NCI-H510A (cell line): Measurements from ENCODE around the gene NATD1.
A peak's percentile ranks its signal among the peaks of the same experiment; 100 is the strongest.

Experiments
- DNase-seq: peaks from one replicate; lab custom pipeline; 2025; lab: John Stamatoyannopoulos, UW

The NATD1 gene

GRCh38 chr17:21289902-21290571 is 36.8 kb upstream of the NATD1 start:
- no peak for DNase-seq

- no peak for DNase-seq
Measured at GRCh38 chr17:21289175-21289901, 36.1 kb upstream of the NATD1 start.

GRCh38 chr17:21288571-21289017 is 35.4 kb upstream of the NATD1 start:
- DNase-seq: no peak

DNA sequence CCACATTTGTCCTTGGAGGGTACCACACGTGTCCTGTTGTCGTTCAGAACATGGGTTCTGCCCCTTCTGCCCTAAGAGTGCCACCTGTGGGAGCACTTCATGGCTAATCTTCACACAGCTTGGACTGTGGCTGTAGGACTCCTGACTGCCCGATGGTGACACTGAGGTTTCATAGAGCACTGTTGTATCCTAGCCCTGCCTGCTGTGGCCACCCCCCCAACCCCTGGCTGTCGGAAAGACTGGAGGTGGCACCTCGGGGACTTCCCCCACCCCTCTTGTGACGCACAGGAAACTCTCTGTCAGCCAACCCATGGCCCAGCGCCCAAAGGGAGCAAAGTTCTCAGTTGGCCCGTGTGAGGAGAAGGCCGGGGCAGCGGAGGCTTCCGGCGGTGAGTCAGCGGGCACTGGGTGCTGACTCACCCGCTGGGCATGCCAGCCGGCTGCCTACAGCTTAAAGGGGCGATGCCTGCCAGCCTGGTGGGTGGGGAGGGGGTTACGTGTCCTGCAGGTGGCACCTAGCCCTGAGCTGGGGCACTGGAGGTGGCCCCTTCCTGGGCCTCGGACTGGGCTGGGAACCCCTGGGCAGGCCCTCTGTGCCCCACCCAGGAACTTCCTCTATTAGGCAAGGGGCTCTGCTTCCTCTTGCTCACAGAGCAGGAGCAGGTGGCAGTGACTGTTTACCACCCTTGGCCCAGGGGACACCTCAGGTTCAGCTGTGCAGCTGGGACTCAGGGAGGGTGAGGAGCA is 34.7 kb upstream of the NATD1 start:
- peak; percentile 80 for DNase-seq

- no peak for DNase-seq
Measured at GRCh38 chr17:21286909-21287702, 33.9 kb upstream of the NATD1 start.

DNA sequence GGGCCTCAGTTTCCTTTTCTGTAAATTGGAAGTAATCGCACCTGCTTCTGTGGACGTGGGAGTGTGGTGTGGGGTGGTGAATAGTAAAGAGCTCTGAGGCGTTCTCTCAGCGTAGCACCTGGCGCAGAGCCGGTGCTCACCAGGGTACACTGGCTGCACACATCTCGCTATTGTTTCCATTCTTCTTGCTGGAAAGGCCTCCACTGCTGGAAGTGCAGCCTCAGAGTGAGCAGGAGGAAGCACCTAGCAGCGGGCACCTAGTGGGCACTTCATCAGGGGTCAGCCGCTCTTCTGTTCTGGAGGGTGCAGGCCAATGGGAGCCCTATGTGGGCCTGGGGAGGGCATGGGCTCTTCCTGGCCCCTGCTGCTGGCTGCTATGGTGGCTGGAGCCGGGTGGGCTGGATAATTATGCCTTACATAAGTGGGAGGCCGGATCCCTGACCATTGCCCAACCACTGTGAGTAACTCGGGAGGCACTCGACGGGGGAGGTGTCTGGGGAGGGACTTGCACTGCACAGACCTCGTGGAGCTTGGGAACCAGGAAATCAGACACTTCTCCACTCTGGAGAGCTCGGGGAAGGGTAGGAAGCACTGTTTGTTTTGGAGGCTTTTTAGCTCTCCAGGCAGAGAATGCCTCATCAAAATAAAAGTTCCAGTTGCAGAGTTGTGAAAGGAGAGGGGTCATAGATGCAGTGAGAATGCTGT is 33.0 kb upstream of the NATD1 start:
- peak; percentile 95 for DNase-seq

- DNase-seq: no peak
Measured at GRCh38 chr17:21285164-21286065, 32.2 kb upstream of the NATD1 start.

GRCh38 chr17:21284319-21285163 is 31.3 kb upstream of the NATD1 start, which contains the start of gene MAP2K3:
TSS of gene MAP2K3 (plus strand) at chr17:21284711. CDS start at chr17:21284921, 210 bp downstream.
- peak; percentile 99 for DNase-seq

DNA sequence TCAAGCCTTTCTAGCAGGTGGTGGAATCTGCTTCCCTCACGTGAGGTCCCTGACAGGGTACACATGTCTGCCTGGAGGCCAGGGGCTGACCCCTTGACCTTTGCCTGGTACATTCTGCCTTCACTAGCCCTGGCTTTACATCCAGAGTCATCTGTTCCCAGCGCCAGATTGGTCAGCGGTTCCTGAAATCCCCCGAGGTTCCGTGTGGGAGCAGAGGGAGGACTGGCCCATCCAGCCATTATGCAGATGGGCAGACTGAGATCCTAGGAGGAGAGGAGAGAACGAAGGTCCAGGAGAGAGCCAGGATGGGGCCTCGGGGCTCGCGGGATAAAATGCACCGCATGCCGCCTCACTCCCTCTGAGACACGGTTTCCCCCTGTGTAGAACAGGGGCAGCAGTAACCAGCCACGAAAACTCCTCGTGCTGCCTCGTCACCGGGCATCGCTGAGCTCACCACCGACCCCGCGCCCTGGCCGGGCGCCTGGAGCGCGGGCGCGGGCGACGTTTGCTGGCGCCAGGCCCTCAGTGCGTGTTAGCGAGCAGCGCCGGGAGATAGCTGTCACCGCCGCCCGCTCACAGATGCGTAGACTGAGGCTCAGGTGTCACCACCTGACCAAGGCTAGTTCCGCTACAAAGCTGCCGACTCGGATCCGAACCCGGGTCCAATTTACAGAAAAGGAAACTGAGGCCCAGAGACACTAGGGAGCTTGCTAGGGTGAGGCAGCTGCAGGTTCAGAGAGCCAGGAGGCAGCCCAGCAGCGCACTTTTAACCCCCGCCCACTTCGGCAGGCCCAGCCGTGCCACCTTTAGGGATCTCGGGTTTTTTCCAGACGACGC is 30.5 kb upstream of the NATD1 start:
- DNase-seq: no peak

- no peak for DNase-seq
Measured at GRCh38 chr17:21282850-21283249, 29.6 kb upstream of the NATD1 start.

DNA sequence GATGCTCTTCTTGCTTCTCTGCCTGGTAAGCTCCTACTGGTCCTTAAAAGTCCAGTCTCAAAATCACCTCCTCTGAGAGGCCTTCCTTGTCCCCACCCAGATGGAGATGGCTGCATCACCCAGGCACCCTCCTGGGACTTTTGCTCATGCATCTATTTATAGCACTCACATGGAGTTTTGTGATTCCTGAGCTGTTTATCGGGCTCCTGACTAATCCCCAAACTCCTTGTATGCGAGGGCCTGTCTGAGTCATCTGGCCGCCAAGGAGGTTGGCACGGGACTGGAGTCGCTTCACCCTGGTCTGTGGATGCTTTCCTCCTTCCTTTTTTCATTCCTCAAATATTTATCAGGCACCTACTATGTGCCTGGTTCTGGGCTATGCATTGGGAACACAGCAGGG is 29.0 kb upstream of the NATD1 start:
- no peak for DNase-seq

DNA sequence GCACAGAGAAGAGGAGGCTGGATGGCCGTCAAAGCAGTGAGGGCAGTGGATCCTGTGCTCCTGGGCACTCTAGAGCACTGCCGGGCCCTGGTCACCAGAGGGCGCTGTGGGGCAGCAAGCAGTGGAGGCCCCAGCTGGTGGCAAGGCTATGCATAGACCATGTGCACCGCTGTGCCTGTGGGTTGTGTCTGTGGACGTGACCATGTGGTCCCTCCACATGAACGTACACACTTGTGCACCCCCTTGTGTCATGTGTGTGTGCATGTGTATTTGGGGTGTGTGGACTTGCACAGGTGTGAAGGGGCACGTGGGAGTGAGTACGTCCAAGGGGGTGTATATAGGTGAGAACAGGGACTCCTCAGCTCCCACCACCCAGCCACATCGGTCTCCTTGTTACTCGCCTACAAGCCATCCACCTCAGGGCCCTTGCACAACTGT is 26.9 kb upstream of the NATD1 start:
- DNase-seq: peak; percentile 68

DNA sequence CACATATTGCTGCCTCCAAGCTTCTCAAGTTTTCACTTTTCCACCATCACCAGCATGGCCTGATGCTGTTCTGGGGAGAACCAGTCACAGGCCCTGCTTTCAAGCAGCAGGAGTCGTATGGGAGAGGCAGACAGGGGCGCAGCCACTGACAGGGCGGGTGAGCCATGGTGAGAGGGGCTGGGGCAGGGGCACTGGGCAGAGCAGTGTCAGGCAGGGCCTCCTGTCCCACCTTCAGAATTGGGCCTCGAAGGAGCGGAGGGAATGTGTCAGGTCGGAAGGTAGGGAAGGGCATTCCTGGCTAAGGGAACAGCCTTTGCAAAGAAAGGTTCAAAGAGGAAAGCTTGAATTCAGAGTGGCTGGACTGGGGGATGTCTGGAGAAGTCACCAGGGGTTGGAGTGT is 26.4 kb upstream of the NATD1 start:
- DNase-seq: no peak

- no peak for DNase-seq
Measured at GRCh38 chr17:21279198-21279535, 26.0 kb upstream of the NATD1 start.

- no peak for DNase-seq
Measured at GRCh38 chr17:21278450-21279197, 25.4 kb upstream of the NATD1 start.

DNA sequence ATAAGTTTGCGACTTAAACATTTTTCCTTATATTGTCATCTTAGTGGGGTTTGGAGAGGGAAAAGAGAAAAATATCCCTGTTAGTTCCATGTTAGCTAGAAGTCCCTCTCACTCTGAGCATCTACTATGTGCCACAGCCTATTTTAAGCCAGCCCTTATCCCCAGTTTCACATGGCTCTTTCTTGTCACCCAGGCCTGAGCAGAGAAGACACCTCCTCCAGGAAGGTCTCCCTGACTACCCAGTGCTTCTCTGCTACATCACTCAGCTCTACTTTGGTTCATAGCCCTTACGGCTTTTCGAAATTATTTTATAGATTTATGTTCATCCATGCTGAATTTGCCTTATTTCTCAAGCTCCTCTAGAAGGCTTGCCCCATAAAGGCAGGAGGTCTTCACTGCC is 24.1 kb upstream of the NATD1 start:
- DNase-seq: no peak

GRCh38 chr17:21276264-21276588 is 23.0 kb upstream of the NATD1 start:
- DNase-seq: no peak
